Upper lobe of left lung (tissue), 6 donors: Measurements from ENCODE around the gene GLT6D1. TPM values are rescaled to one million over a fixed set of nuclear protein-coding genes. Genes with fewer than 3 reads are reported as not detected.

ENCODE experiments used
- ATAC-seq, 2 donors: fragments of 200-7000 bp; cut with Tn5 transposase; one replicate each; pipeline ENCODE4 v1.9.1; 2022; ENCODE audit warnings: mild to moderate bottlenecking in 2 of 2, moderate library complexity in 2 of 2; ENCODE audit not compliant: low FRiP score in 2 of 2
- DNase-seq, 2 donors: peaks; one replicate each; pipeline ENCODE4 v3.0.0-alpha.2; 2019 to 2020
- H3K27ac ChIP-seq, 4 donors: fragments of 200-600 bp; sonication (generic); one replicate each; pipeline ENCODE4 v1.5.1; 2016 to 2019
- H3K27me3 ChIP-seq, 4 donors: fragments of 200-600 bp; sonication (generic); one replicate each; pipeline ENCODE4 v1.5.1; 2017 to 2019
- H3K36me3 ChIP-seq, 4 donors: fragments of 200-600 bp; sonication (generic); one replicate each; pipeline ENCODE4 v1.5.1; 2016 to 2019
- H3K4me1 ChIP-seq, 4 donors: fragments of 200-600 bp; sonication (generic); one replicate each; pipeline ENCODE4 v1.5.1; 2018 to 2019
- H3K4me3 ChIP-seq, 4 donors: fragments of 200-600 bp; sonication (generic); one replicate each; pipeline ENCODE4 v1.5.1; 2017 to 2019; ENCODE audit warnings: mild to moderate bottlenecking in 2 of 4, moderate library complexity in 1 of 4
- H3K9me3 ChIP-seq, 4 donors: fragments of 200-600 bp; sonication (generic); one replicate each; pipeline ENCODE4 v1.5.1; 2018 to 2019
- EP300 ChIP-seq, 4 donors: sonication (generic); formaldehyde crosslinking; IDR thresholded peaks; one replicate each; pipeline ENCODE4 v1.5.1; 2017; ENCODE audit warnings: antibody characterized with exemption in 4 of 4, control low read depth in 2 of 4
- POLR2A ChIP-seq, 4 donors: fragments of 450-650 bp; IDR thresholded peaks; one replicate each; pipeline ENCODE4 v1.5.1; 2016 to 2017; ENCODE audit warnings: antibody characterized with exemption in 4 of 4, mild to moderate bottlenecking in 2 of 4
- POLR2AphosphoS5 ChIP-seq, 2 donors: sonication (generic); formaldehyde crosslinking; IDR thresholded peaks; one replicate each; pipeline ENCODE4 v1.5.1; 2017; ENCODE audit warnings: antibody characterized with exemption in 2 of 2
- WGBS, 2 donors: methylation state at CpG; one replicate each; pipeline ENCODE4 v1.1.5; 2017 to 2018; 5-methylcytosine and 5-hydroxymethylcytosine counted together
- total RNA-seq, 6 donors: library from RNA; depleted of rRNA in 4 of 6; stranded (reverse); fragments of >200 nt in 4 of 6; gene quantifications; one replicate each; pipeline versions ENCODE4 v1.1.0 to v1.2.1, GENCODE V29; 2016 to 2021
- TF ChIP-seq, protein P1 (sequence below), 6 experiments: fragments of 450-650 bp in 4 of 6; fragments of 200-600 bp in 2 of 6; sonication (generic) in 2 of 6; IDR thresholded peaks; one replicate each; pipeline ENCODE4 v1.5.1; 2016 to 2019; ENCODE audit warnings: antibody characterized with exemption in 6 of 6
- donor health status: DM: no; HTN: no; CAD: no; lungs with moderate emphysema.
- donor health status: DM: no; HTN: yes; CAD: no; lungs with severe emphysema.

GLT6D1 gene
- total RNA-seq, 6 donors from 2014 or later: not detected

DNA sequence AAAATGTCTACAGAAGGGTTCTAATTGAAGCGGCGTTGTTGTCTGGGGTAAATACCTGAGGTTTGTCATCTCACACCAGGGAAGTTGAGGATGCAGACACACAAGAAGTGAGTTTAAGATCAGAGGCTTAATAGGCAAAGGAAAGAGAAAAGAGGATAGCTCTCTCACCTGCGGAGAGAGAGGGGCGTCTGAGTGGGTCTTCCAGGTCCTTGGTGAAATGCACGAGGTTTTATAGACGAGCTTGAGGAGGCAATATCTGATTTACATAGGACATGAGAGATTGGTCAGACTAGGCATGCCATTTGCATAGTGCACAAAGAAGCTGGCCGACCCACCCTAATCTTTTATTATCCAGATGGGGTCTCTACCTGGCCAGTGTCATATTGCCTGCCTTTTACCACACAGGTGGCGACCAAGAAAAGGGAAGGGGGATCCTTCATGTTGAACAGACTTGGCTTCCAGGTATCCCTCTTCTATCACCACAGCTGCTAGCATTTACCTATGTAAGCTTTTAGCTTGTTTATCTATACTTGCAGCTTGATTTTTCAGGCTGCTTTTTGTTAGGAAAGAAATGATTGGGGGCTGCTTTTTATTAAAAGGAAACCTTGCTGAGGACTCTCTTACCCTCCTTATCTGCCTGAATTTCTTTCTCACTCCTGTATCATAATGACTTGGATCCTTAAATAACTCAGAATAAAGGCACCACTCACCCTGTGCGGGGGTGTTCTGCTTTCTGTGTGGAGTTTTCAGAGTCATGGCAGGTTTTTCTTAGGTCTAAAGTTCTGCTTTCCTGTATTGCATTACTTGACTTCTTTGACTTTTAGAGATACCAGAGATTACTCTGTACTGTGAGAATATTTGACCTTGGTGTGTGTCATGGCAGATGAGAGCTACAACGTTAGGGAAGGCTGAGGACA lies 9.4 kb upstream of the GLT6D1 start:
- 76 to 80% methylated on average over 10 of the region's 10 CpGs for WGBS, 2 donors
- H3K9me3 ChIP-seq: peaks cover 19 to 51% (median 32%) of the 10 kb centered on the region in 4 donors
- H3K36me3 ChIP-seq: no peaks in the 10 kb centered on the region

DNA sequence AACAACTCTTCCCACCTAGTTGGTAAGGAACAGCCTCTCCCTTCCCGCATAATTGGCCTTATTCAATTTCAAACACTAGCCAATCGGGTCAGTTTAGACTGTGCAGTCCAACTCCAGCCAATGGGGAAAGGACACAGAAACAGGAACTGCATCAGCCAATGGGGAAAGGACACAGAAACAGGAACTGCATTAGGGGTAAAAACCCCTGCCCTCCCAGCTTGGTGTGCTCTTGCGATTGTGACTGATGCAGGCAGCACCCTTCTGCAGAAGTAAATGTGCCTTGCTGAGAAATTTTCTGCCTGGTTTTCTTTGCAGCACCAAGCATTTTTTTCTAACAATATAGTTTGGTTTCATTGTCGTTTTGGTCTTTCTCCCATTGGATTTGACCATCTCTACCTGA lies 8.5 kb upstream of the GLT6D1 start:
- TF ChIP-seq EP300 (IDR thresholded peaks at IDR 0.05): no peak
- TF ChIP-seq, protein P1, sequence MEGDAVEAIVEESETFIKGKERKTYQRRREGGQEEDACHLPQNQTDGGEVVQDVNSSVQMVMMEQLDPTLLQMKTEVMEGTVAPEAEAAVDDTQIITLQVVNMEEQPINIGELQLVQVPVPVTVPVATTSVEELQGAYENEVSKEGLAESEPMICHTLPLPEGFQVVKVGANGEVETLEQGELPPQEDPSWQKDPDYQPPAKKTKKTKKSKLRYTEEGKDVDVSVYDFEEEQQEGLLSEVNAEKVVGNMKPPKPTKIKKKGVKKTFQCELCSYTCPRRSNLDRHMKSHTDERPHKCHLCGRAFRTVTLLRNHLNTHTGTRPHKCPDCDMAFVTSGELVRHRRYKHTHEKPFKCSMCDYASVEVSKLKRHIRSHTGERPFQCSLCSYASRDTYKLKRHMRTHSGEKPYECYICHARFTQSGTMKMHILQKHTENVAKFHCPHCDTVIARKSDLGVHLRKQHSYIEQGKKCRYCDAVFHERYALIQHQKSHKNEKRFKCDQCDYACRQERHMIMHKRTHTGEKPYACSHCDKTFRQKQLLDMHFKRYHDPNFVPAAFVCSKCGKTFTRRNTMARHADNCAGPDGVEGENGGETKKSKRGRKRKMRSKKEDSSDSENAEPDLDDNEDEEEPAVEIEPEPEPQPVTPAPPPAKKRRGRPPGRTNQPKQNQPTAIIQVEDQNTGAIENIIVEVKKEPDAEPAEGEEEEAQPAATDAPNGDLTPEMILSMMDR (IDR thresholded peaks at IDR 0.05): no peak
- TF ChIP-seq POLR2AphosphoS5 (IDR thresholded peaks at IDR 0.05): no peak
- TF ChIP-seq POLR2A (IDR thresholded peaks at IDR 0.05): no peak
- Histone ChIP-seq H3K36me3 (no peaks in the 10 kb centered on the region), H3K27me3 (no peaks in the 10 kb centered on the region), H3K4me3 (no peak overlapping the region), H3K27ac (no peak overlapping the region), H3K9me3 (peaks cover 19 to 52% (median 32%) of the 10 kb centered on the region in 4 donors), H3K4me1 (no peaks in the 10 kb centered on the region)
- DNase-seq (no peak), ATAC-seq (no peak)
- WGBS, 2 donors: 87 to 91% methylated on average over 4 of the region's 4 CpGs

More for the DNA sequence above, 9.4 kb upstream of the GLT6D1 start:
- Histone ChIP-seq H3K4me3 (no peak overlapping the region), H3K4me1 (no peaks in the 10 kb centered on the region), H3K27ac (no peak overlapping the region), H3K27me3 (no peaks in the 10 kb centered on the region)
- DNase-seq (no peak), ATAC-seq (no peak)
- TF ChIP-seq EP300 (IDR thresholded peaks at IDR 0.05): no peak
- TF ChIP-seq, protein P1 (IDR thresholded peaks at IDR 0.05): no peak
- no peak for TF ChIP-seq POLR2AphosphoS5 (IDR thresholded peaks at IDR 0.05)
- TF ChIP-seq POLR2A (IDR thresholded peaks at IDR 0.05): no peak

DNA sequence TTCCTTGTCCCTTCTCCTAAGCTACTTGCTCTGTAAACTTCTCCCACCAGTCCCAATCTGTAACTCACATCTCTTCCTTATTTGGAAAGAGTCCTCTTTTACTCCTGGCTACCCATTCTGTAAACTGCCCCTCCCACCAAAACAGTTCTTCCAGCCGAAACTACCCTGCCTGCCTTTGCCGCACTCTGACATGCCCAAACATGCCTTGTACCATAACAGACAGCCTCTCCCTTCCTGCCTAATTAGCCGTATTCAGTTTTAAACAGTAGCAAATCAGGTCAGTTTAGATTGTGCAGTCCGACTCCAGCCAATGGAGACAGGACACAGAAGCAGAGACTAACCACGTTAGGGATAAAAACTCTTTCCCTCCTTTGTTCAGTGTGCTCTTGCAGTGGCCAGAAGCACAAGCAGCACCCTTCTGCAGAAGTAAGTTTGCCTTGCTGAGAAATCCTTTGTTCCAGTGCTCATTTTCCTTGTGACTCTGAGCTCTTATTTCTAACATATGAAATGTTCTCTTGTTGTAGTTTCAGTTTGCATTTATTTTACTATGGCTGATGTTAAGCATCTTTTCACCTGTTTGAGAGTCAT lies 5.4 kb upstream of the GLT6D1 start:
- no peak overlapping the region for H3K27ac ChIP-seq
- no peak overlapping the region for H3K4me3 ChIP-seq
- ATAC-seq: no peak
- peaks cover 19 to 52% (median 32%) of the 10 kb centered on the region in 4 donors for H3K9me3 ChIP-seq
- H3K36me3 ChIP-seq: no peaks in the 10 kb centered on the region
- TF ChIP-seq, protein P1 (IDR thresholded peaks at IDR 0.05): no peak
- TF ChIP-seq EP300 (IDR thresholded peaks at IDR 0.05) (no peak), POLR2A (IDR thresholded peaks at IDR 0.05) (no peak)
- H3K27me3 ChIP-seq: no peaks in the 10 kb centered on the region
- no peaks in the 10 kb centered on the region for H3K4me1 ChIP-seq
- WGBS, 2 donors: 77 to 80% methylated on average over 5 of the region's 5 CpGs
- no peak for DNase-seq

DNA sequence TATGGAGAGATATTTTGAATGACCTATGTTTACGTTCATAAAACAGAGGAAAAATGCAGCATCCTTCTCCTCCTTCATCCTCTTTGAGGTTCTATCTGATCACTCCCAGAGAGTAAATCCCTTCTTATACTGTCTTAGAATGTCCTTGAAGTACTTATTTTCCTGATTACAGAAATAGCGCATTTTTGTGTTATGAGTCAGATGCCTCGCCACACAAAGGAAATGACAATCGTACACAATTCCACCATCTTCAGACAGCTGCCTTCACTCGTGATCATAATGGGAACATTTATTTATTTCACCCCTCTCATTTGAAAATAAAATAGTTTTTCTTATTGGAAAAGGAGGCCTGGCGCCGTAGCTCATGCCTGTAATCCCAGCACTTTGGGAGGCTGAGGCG lies 2.4 kb upstream of the GLT6D1 start:
- ATAC-seq (no peak), DNase-seq (no peak)
- TF ChIP-seq EP300 (IDR thresholded peaks at IDR 0.05) (no peak), POLR2AphosphoS5 (IDR thresholded peaks at IDR 0.05) (no peak), POLR2A (IDR thresholded peaks at IDR 0.05) (no peak)
- TF ChIP-seq, protein P1 (IDR thresholded peaks at IDR 0.05): no peak
- no peaks in the 10 kb centered on the region for H3K4me1 ChIP-seq
- H3K9me3 ChIP-seq: peaks cover 8 to 25% (median 14%) of the 10 kb centered on the region in 4 donors
- no peaks in the 10 kb centered on the region for H3K36me3 ChIP-seq
- 69 to 72% methylated on average over 8 of the region's 8 CpGs for WGBS, 2 donors
- H3K4me3 ChIP-seq: no peak overlapping the region
- H3K27me3 ChIP-seq: no peaks in the 10 kb centered on the region
- H3K27ac ChIP-seq: no peak overlapping the region
